Astrocyte (in vitro differentiated cells and primary cell): ENCODE measurements around the gene PEPD. TPM values are rescaled to one million over a fixed set of nuclear protein-coding genes. Genes with fewer than 3 reads are reported as not detected.

Source experiments
- DNase-seq: peaks from one replicate; pipeline ENCODE4 v3.0.0-alpha.2; 2010; ENCODE audit warnings: low read depth
- FAIRE-seq: peaks from 2 replicates; lab custom pipeline; 2011; peaks lifted over from hg19 to GRCh38; lab: Jason Lieb, UNC
- H2AFZ ChIP-seq: 2 replicates; pipeline ENCODE4 v1.6.0; 2012; ENCODE audit warnings: low read depth, low read length, inconsistent platforms
- H3K27ac ChIP-seq: 2 replicates; pipeline ENCODE4 v1.5.1; 2011; ENCODE audit warnings: low read depth, low read length, inconsistent platforms
- H3K27me3 ChIP-seq: 2 replicates; pipeline ENCODE4 v1.6.0; 2011; ENCODE audit warnings: low read length, inconsistent platforms; ENCODE audit not compliant: insufficient read depth
- H3K36me3 ChIP-seq: 2 replicates; pipeline ENCODE4 v1.5.1; 2011; ENCODE audit warnings: low read length, inconsistent platforms; ENCODE audit not compliant: insufficient read depth
- H3K4me1 ChIP-seq: 2 replicates; pipeline ENCODE4 v1.5.1; 2011; ENCODE audit warnings: low read length, inconsistent platforms; ENCODE audit not compliant: insufficient read depth
- H3K4me2 ChIP-seq: 2 replicates; pipeline ENCODE4 v1.6.0; 2012; ENCODE audit warnings: low read length, inconsistent platforms
- H3K4me3 ChIP-seq: 2 replicates; pipeline ENCODE4 v1.5.1; 2011; ENCODE audit warnings: low read depth, mild to moderate bottlenecking, low read length, inconsistent platforms; ENCODE audit not compliant: insufficient read depth
- H3K79me2 ChIP-seq: 2 replicates; pipeline ENCODE4 v1.6.0; 2012; ENCODE audit warnings: mild to moderate bottlenecking, low read length, inconsistent platforms; ENCODE audit not compliant: insufficient read depth
- H3K9ac ChIP-seq: 2 replicates; pipeline ENCODE4 v1.6.0; 2012; ENCODE audit warnings: mild to moderate bottlenecking, low read length, inconsistent platforms
- H3K9me3 ChIP-seq: 2 replicates; pipeline ENCODE4 v1.5.1; 2012; ENCODE audit warnings: low read depth, mild to moderate bottlenecking, low read length, inconsistent platforms; ENCODE audit not compliant: insufficient read depth
- H4K20me1 ChIP-seq: 2 replicates; pipeline ENCODE4 v1.6.0; 2012; ENCODE audit warnings: low read length, inconsistent platforms; ENCODE audit not compliant: insufficient read depth
- H3K27ac Mint-ChIP-seq: one replicate; pipeline ENCODE4 v1.8.0; 2021; ENCODE audit warnings: mild to moderate bottlenecking, mixed read lengths; ENCODE audit not compliant: unreplicated experiment
- H3K27me3 Mint-ChIP-seq: one replicate; pipeline ENCODE4 v1.8.0; 2021; ENCODE audit warnings: low read depth, mixed read lengths; ENCODE audit not compliant: unreplicated experiment
- H3K36me3 Mint-ChIP-seq: one replicate; pipeline ENCODE4 v1.8.0; 2021; ENCODE audit warnings: low read depth, mixed read lengths; ENCODE audit not compliant: unreplicated experiment
- H3K4me1 Mint-ChIP-seq: one replicate; pipeline ENCODE4 v1.8.0; 2021; ENCODE audit warnings: low read depth, mixed read lengths; ENCODE audit not compliant: unreplicated experiment
- H3K4me3 Mint-ChIP-seq: one replicate; pipeline ENCODE4 v1.8.0; 2021; ENCODE audit warnings: mild to moderate bottlenecking, moderate library complexity, mixed read lengths; ENCODE audit not compliant: unreplicated experiment
- H3K9me3 Mint-ChIP-seq: one replicate; pipeline ENCODE4 v1.8.0; 2021; ENCODE audit warnings: mild to moderate bottlenecking, mixed read lengths; ENCODE audit not compliant: unreplicated experiment
- EZH2 ChIP-seq: IDR thresholded peaks from 2 replicates; pipeline ENCODE4 v1.6.1; 2012; ENCODE audit warnings: mild to moderate bottlenecking, low read length, inconsistent platforms; ENCODE audit not compliant: insufficient read depth
- total RNA-seq: library from RNA; stranded (reverse); gene quantifications from 2 replicates; pipeline ENCODE4 v1.2.1, GENCODE V29; 2021
- TF ChIP-seq, protein P1 (sequence below): IDR thresholded peaks from 2 replicates; pipeline ENCODE4 v1.5.1; 2011; ENCODE audit warnings: low read depth, mild to moderate bottlenecking, inconsistent platforms, low read length, moderate library complexity; ENCODE audit not compliant: insufficient read depth

Gene PEPD
- total RNA-seq, 1 donor from 2014 or later = 37.9 TPM

DNA sequence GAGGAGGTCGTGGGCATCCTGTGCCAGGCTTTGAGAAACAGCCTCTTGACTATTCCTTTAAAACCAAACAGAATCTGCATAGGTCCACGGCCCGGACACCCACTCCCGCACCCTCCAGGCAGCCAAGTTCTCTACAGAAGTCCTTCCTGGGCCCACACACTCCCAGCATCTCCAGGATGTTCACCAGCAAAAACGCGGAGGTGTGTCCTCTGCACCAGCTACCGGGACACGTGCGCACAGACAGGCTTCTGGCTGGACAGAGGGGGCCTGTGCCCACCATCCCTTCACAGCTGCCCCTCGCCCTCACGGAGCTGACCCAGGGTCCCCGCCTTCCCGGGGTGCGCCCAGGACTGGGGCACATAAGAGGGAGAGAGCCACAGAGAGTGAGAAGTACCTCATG is 103.8 kb downstream of the PEPD start:
- Mint-ChIP-seq H3K9me3 (no peaks in the 10 kb centered on the region), H3K27me3 (peaks cover 4% of the 10 kb centered on the region), H3K4me3 (no peak overlapping the region), H3K36me3 (no peaks in the 10 kb centered on the region), H3K4me1 (peaks cover 2% of the 10 kb centered on the region), H3K27ac (no peak overlapping the region)
- Histone ChIP-seq H3K79me2 (no peaks in the 10 kb centered on the region), H3K9me3 (no peaks in the 10 kb centered on the region), H3K4me2 (no peak overlapping the region), H4K20me1 (peaks cover 10% of the 10 kb centered on the region), H3K4me3 (no peak overlapping the region), H2AFZ (no peak overlapping the region), H3K4me1 (no peaks in the 10 kb centered on the region), H3K36me3 (no peaks in the 10 kb centered on the region), H3K27ac (no peak overlapping the region), H3K9ac (no peak overlapping the region), H3K27me3 (no peaks in the 10 kb centered on the region)
- no peak for DNase-seq
- no peak for FAIRE-seq
- TF ChIP-seq, protein P1, sequence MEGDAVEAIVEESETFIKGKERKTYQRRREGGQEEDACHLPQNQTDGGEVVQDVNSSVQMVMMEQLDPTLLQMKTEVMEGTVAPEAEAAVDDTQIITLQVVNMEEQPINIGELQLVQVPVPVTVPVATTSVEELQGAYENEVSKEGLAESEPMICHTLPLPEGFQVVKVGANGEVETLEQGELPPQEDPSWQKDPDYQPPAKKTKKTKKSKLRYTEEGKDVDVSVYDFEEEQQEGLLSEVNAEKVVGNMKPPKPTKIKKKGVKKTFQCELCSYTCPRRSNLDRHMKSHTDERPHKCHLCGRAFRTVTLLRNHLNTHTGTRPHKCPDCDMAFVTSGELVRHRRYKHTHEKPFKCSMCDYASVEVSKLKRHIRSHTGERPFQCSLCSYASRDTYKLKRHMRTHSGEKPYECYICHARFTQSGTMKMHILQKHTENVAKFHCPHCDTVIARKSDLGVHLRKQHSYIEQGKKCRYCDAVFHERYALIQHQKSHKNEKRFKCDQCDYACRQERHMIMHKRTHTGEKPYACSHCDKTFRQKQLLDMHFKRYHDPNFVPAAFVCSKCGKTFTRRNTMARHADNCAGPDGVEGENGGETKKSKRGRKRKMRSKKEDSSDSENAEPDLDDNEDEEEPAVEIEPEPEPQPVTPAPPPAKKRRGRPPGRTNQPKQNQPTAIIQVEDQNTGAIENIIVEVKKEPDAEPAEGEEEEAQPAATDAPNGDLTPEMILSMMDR = no peak
- no peak for TF ChIP-seq EZH2

DNA sequence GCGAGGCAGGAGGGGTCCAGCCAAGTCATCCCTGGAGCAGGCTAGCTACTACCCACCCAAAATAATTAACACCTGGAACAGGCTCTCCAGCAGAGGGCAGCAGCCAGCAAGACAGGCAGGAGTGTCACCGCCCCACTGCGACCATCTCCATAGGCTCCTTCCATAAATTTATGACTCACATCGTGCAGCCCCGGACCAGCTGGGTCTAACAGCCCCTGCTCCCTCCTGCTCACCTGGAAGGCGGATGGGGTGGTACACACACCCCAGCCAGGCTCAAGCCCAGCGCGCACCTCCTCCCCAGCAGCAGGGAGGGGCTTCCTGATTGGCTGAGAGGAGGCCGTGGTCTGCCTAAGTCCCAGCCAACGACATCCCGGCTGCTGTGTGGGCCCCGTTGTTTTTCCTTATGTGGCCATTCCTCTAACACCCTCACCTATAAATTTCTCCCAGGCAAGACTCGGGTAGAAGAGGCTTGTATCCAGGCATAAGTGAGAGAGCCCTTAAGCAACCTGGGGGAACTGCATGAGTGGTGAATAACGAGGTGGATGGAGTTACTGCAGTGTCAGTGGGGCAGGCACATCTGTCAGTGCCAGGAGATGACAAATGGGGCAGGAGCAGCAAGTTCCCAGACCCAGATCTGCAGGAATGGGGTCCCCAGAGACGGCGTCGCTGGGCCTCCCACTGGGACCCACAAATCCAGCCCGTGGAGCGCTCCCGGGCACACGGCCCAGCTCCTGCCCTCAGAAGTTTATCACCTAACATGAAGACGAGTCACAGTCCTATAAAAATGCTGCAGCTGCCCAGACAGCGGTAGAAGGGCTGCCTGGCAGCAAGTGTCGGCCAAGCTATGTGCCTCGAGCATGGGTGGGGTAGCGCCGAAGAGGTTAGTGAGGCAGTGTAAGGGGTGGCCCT is 105.0 kb downstream of the PEPD start:
- Mint-ChIP-seq H3K27ac (no peak overlapping the region), H3K4me1 (peaks cover 2% of the 10 kb centered on the region), H3K4me3 (no peak overlapping the region), H3K9me3 (no peaks in the 10 kb centered on the region), H3K36me3 (no peaks in the 10 kb centered on the region), H3K27me3 (peaks cover 4% of the 10 kb centered on the region)
- Histone ChIP-seq H3K4me3 (peak overlapping the region; percentile 13), H3K9me3 (no peaks in the 10 kb centered on the region), H3K4me2 (peak overlapping the region; percentile 65), H3K4me1 (no peaks in the 10 kb centered on the region), H3K27me3 (no peaks in the 10 kb centered on the region), H2AFZ (no peak overlapping the region), H3K79me2 (no peaks in the 10 kb centered on the region), H3K9ac (no peak overlapping the region), H4K20me1 (peaks cover 5% of the 10 kb centered on the region), H3K36me3 (no peaks in the 10 kb centered on the region), H3K27ac (no peak overlapping the region)
- TF ChIP-seq EZH2 = no peak
- TF ChIP-seq, protein P1 = peak; percentile 60
- DNase-seq = peak; percentile 41
- FAIRE-seq = no peak
